Muscle layer of colon (tissue), 2 donors: ENCODE data around the gene MACO1.

Source experiments
- H3K27ac ChIP-seq: one replicate; pipeline ENCODE4 v1.7.0; 2013; ENCODE audit warnings: low read depth, mild to moderate bottlenecking, low read length, moderate library complexity
- H3K27me3 ChIP-seq, 2 donors: one replicate each; pipeline ENCODE4 v1.7.0; 2013; ENCODE audit warnings: low read length in 2 of 2, mild to moderate bottlenecking in 2 of 2; ENCODE audit not compliant: insufficient read depth in 2 of 2, control insufficient read depth in 1 of 2
- H3K36me3 ChIP-seq: one replicate; pipeline ENCODE4 v1.7.0; 2013; ENCODE audit warnings: mild to moderate bottlenecking, low read length; ENCODE audit not compliant: insufficient read depth
- H3K4me1 ChIP-seq: one replicate; pipeline ENCODE4 v1.7.0; 2013; ENCODE audit warnings: mild to moderate bottlenecking, low read length; ENCODE audit not compliant: insufficient read depth
- H3K4me3 ChIP-seq, 2 donors: one replicate each; pipeline ENCODE4 v1.7.0; 2013; ENCODE audit warnings: low read length in 2 of 2, low read depth in 1 of 2, mild to moderate bottlenecking in 1 of 2, moderate library complexity in 1 of 2
- H3K9ac ChIP-seq: one replicate; pipeline ENCODE4 v1.7.0; 2013; ENCODE audit warnings: low read length
- H3K9me3 ChIP-seq: one replicate; pipeline ENCODE4 v1.7.0; 2013; ENCODE audit warnings: mild to moderate bottlenecking, low read length
- donor health status: abdominal sarcoma.
- donor health status: Adenocarcinoma of cecum.

Gene MACO1

GRCh38 chr1:25532970-25533369 lies 102.3 kb downstream of the MACO1 start:
- H3K27me3 ChIP-seq, result no peaks in the 10 kb centered on the region
- H3K27ac ChIP-seq, result no peak overlapping the region

GRCh38 chr1:25533775-25534409 lies 103.2 kb downstream of the MACO1 start:
- no peaks in the 10 kb centered on the region for H3K9me3 ChIP-seq
- H3K27me3 ChIP-seq, result no peaks in the 10 kb centered on the region
- H3K9ac ChIP-seq, result no peak overlapping the region
- H3K36me3 ChIP-seq, result no peaks in the 10 kb centered on the region
- no peaks in the 10 kb centered on the region for H3K4me1 ChIP-seq
- H3K27ac ChIP-seq, result no peak overlapping the region
- H3K4me3 ChIP-seq, result no peak overlapping the region

More at GRCh38 chr1:25532970-25533369, 102.3 kb downstream of the MACO1 start:
- no peak overlapping the region for H3K9ac ChIP-seq
- H3K4me3 ChIP-seq, result no peak overlapping the region
- no peaks in the 10 kb centered on the region for H3K4me1 ChIP-seq
- H3K9me3 ChIP-seq, result no peaks in the 10 kb centered on the region
- no peaks in the 10 kb centered on the region for H3K36me3 ChIP-seq

GRCh38 chr1:25534410-25534788 lies 103.7 kb downstream of the MACO1 start:
- Histone ChIP-seq H3K4me3 (no peak overlapping the region), H3K9ac (no peak overlapping the region), H3K27ac (no peak overlapping the region), H3K9me3 (no peaks in the 10 kb centered on the region), H3K36me3 (no peaks in the 10 kb centered on the region), H3K27me3 (no peaks in the 10 kb centered on the region), H3K4me1 (no peaks in the 10 kb centered on the region)

- no peaks in the 10 kb centered on the region for H3K27me3 ChIP-seq
- H3K9ac ChIP-seq, result no peak overlapping the region
- no peaks in the 10 kb centered on the region for H3K36me3 ChIP-seq
- no peak overlapping the region for H3K4me3 ChIP-seq
- H3K4me1 ChIP-seq, result no peaks in the 10 kb centered on the region
- no peak overlapping the region for H3K27ac ChIP-seq
- H3K9me3 ChIP-seq, result no peaks in the 10 kb centered on the region
These were observed 105.4 kb downstream of the MACO1 start for GRCh38 chr1:25536124-25536523.

- H3K4me1 ChIP-seq, result no peaks in the 10 kb centered on the region
- H3K27me3 ChIP-seq, result no peaks in the 10 kb centered on the region
- no peak overlapping the region for H3K27ac ChIP-seq
- H3K36me3 ChIP-seq, result no peaks in the 10 kb centered on the region
- H3K4me3 ChIP-seq, result no peak overlapping the region
- H3K9me3 ChIP-seq, result no peaks in the 10 kb centered on the region
- no peak overlapping the region for H3K9ac ChIP-seq
These were observed 106.6 kb downstream of the MACO1 start for GRCh38 chr1:25537153-25537831.

- no peaks in the 10 kb centered on the region for H3K27me3 ChIP-seq
- H3K36me3 ChIP-seq, result no peaks in the 10 kb centered on the region
- no peak overlapping the region for H3K9ac ChIP-seq
- no peak overlapping the region for H3K4me3 ChIP-seq
- H3K27ac ChIP-seq, result no peak overlapping the region
- H3K4me1 ChIP-seq, result no peaks in the 10 kb centered on the region
- no peaks in the 10 kb centered on the region for H3K9me3 ChIP-seq
These were observed 107.6 kb downstream of the MACO1 start for GRCh38 chr1:25538191-25538767.

GRCh38 chr1:25540750-25541342 lies 110.1 kb downstream of the MACO1 start:
- Histone ChIP-seq H3K9me3 (no peaks in the 10 kb centered on the region), H3K9ac (no peak overlapping the region), H3K27ac (no peak overlapping the region), H3K36me3 (no peaks in the 10 kb centered on the region), H3K4me3 (no peak overlapping the region), H3K4me1 (peaks cover 13% of the 10 kb centered on the region), H3K27me3 (no peaks in the 10 kb centered on the region)

- H3K4me1 ChIP-seq, result peaks cover 13% of the 10 kb centered on the region
- no peak overlapping the region for H3K4me3 ChIP-seq
- no peak overlapping the region for H3K27ac ChIP-seq
- no peaks in the 10 kb centered on the region for H3K36me3 ChIP-seq
- H3K9ac ChIP-seq, result no peak overlapping the region
- H3K9me3 ChIP-seq, result no peaks in the 10 kb centered on the region
- no peaks in the 10 kb centered on the region for H3K27me3 ChIP-seq
These were observed 110.7 kb downstream of the MACO1 start for GRCh38 chr1:25541425-25541824.

GRCh38 chr1:25541889-25542658 lies 111.4 kb downstream of the MACO1 start:
- Histone ChIP-seq H3K9ac (no peak overlapping the region), H3K9me3 (no peaks in the 10 kb centered on the region), H3K4me3 (no peak overlapping the region), H3K27ac (no peak overlapping the region), H3K36me3 (no peaks in the 10 kb centered on the region), H3K27me3 (no peaks in the 10 kb centered on the region), H3K4me1 (peaks cover 13% of the 10 kb centered on the region)

GRCh38 chr1:25543005-25543424 lies 112.3 kb downstream of the MACO1 start:
- Histone ChIP-seq H3K9ac (no peak overlapping the region), H3K4me1 (peaks cover 13% of the 10 kb centered on the region), H3K9me3 (no peaks in the 10 kb centered on the region), H3K36me3 (no peaks in the 10 kb centered on the region), H3K27me3 (no peaks in the 10 kb centered on the region), H3K27ac (peak overlapping the region; percentile 66), H3K4me3 (peak overlapping the region in 1 of 2 donors; percentile 54)
